Peyer's patch (tissue), 4 donors: ENCODE data around the gene PLB1. TPM values are rescaled to one million over a fixed set of nuclear protein-coding genes. Genes with fewer than 3 reads are reported as not detected.
A peak's percentile ranks its signal among the peaks of the same experiment; 100 is the strongest.

Experiments used
- DNase-seq, 3 donors: peaks; one replicate each; pipeline ENCODE4 v3.0.0-alpha.2; 2017 to 2019
- H3K27ac ChIP-seq, 4 donors: fragments of 200-600 bp; sonication (generic); one replicate each; pipeline ENCODE4 v1.5.1; 2016 to 2019
- H3K27me3 ChIP-seq, 2 donors: fragments of 200-600 bp; sonication (generic); one replicate each; pipeline ENCODE4 v1.5.1; 2019
- H3K36me3 ChIP-seq, 3 donors: fragments of 200-600 bp; sonication (generic); one replicate each; pipeline ENCODE4 v1.5.1; 2016 to 2019
- H3K4me1 ChIP-seq, 4 donors: fragments of 200-600 bp; sonication (generic); one replicate each; pipeline ENCODE4 v1.5.1; 2016 to 2019
- H3K4me3 ChIP-seq, 4 donors: fragments of 200-600 bp; sonication (generic); 1 replicate in 3 of 4; 2 replicates in 1 of 4; pipeline ENCODE4 v1.5.1; 2016 to 2019; ENCODE audit warnings: mild to moderate bottlenecking in 1 of 4
- H3K9me3 ChIP-seq, 4 donors: fragments of 200-600 bp; sonication (generic); one replicate each; pipeline ENCODE4 v1.5.1; 2016 to 2019; ENCODE audit warnings: mild to moderate bottlenecking in 1 of 4
- POLR2A ChIP-seq, 2 donors: fragments of 450-650 bp; IDR thresholded peaks; one replicate each; pipeline ENCODE4 v1.5.1; 2017; ENCODE audit warnings: antibody characterized with exemption in 2 of 2, mild to moderate bottlenecking in 2 of 2, moderate library complexity in 2 of 2
- total RNA-seq, 4 donors: library from RNA; depleted of rRNA; stranded (reverse); fragments of >200 nt; gene quantifications; one replicate each; pipeline ENCODE4 v1.1.0, GENCODE V29; 2016
- TF ChIP-seq, protein P1 (sequence below), 6 experiments: fragments of 450-650 bp in 4 of 6; fragments of 200-600 bp in 2 of 6; sonication (generic) in 1 of 6; IDR thresholded peaks; one replicate each; pipeline ENCODE4 v1.5.1; 2017 to 2019; ENCODE audit warnings: antibody characterized with exemption in 6 of 6, mild to moderate bottlenecking in 3 of 6, moderate library complexity in 1 of 6

The PLB1 gene
- total RNA-seq, 4 donors from 2014 or later = 9.1 to 345 (median 146) TPM

- Histone ChIP-seq H3K27ac (no peak overlapping the region), H3K36me3 (no peaks in the 10 kb centered on the region), H3K4me3 (no peak overlapping the region), H3K4me1 (peaks cover 0 to 10% (median 0%) of the 10 kb centered on the region in 4 donors), H3K9me3 (no peaks in the 10 kb centered on the region), H3K27me3 (no peaks in the 10 kb centered on the region)
- TF ChIP-seq, protein P1, sequence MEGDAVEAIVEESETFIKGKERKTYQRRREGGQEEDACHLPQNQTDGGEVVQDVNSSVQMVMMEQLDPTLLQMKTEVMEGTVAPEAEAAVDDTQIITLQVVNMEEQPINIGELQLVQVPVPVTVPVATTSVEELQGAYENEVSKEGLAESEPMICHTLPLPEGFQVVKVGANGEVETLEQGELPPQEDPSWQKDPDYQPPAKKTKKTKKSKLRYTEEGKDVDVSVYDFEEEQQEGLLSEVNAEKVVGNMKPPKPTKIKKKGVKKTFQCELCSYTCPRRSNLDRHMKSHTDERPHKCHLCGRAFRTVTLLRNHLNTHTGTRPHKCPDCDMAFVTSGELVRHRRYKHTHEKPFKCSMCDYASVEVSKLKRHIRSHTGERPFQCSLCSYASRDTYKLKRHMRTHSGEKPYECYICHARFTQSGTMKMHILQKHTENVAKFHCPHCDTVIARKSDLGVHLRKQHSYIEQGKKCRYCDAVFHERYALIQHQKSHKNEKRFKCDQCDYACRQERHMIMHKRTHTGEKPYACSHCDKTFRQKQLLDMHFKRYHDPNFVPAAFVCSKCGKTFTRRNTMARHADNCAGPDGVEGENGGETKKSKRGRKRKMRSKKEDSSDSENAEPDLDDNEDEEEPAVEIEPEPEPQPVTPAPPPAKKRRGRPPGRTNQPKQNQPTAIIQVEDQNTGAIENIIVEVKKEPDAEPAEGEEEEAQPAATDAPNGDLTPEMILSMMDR (IDR thresholded peaks at IDR 0.05) = no peak
- TF ChIP-seq POLR2A (IDR thresholded peaks at IDR 0.05) = no peak
- DNase-seq = peak in 2 of 3 donors; percentile 27 to 66
Measured at GRCh38 chr2:28539118-28539541, 43.3 kb downstream of the PLB1 start.

DNA sequence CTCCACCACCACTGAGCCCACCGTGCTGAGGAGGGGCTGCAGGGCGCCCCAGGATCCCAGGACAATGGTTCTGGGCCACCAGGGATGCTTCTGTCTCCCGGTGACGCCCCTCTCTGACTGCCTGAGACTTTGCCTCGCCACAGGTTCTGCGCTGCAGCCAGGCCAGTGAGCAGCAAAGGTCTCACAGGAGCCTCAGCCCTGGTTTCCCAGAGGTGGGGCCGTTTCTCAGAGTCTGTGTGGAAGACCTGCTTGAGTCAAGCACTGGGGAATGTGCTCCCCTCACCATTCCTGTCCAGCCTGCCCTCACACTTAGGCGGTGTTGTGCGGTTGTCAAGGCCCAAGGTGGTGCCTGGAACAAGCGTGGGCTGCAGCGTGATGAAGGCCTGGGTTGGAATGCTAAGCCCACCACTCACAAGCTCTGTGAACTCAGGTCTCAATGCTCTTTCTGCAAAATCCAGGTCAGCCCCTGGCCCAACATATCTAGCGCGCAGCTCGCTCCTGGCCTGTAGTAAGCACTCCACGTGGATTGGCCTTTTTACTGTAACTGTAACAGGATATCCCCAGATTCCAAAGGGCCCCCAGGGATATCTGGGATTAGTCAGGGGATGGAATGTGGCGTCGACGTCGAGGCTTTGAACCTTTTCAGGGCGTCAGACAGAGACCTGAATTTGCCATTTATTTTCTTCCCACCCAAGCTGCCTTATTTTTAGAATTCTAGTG lies 47.6 kb downstream of the PLB1 start:
- Histone ChIP-seq H3K9me3 (no peaks in the 10 kb centered on the region), H3K27ac (peak overlapping the region in 3 of 4 donors; percentile 72 to 90 (median 88)), H3K27me3 (no peaks in the 10 kb centered on the region), H3K4me1 (peaks cover 0 to 49% (median 16%) of the 10 kb centered on the region in 4 donors), H3K36me3 (no peaks in the 10 kb centered on the region), H3K4me3 (no peak overlapping the region)
- TF ChIP-seq, protein P1 (IDR thresholded peaks at IDR 0.05) = no peak
- no peak for TF ChIP-seq POLR2A (IDR thresholded peaks at IDR 0.05)
- DNase-seq = no peak

DNA sequence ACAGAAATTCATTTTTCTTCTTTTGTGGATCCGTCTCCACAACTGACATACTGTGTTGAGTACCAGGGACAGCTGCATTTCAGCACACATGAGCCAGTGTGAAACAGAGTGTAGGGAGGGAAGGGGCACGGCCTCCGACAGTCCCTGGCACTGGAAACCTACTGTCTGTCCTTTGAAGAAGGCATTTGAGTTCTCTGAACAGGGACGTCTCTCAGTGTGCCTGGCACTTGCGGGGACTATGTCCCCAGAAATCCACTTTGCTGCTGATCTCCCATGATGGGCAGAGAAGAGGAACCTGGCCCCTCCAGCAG lies 48.1 kb downstream of the PLB1 start:
- H3K4me3 ChIP-seq = no peak overlapping the region
- no peak for DNase-seq
- peaks cover 0 to 49% (median 16%) of the 10 kb centered on the region in 4 donors for H3K4me1 ChIP-seq
- peak overlapping the region in 3 of 4 donors; percentile 72 to 90 (median 88) for H3K27ac ChIP-seq
- no peak for TF ChIP-seq POLR2A (IDR thresholded peaks at IDR 0.05)
- TF ChIP-seq, protein P1 (IDR thresholded peaks at IDR 0.05) = no peak
- H3K9me3 ChIP-seq = no peaks in the 10 kb centered on the region
- no peaks in the 10 kb centered on the region for H3K27me3 ChIP-seq
- no peaks in the 10 kb centered on the region for H3K36me3 ChIP-seq

DNA sequence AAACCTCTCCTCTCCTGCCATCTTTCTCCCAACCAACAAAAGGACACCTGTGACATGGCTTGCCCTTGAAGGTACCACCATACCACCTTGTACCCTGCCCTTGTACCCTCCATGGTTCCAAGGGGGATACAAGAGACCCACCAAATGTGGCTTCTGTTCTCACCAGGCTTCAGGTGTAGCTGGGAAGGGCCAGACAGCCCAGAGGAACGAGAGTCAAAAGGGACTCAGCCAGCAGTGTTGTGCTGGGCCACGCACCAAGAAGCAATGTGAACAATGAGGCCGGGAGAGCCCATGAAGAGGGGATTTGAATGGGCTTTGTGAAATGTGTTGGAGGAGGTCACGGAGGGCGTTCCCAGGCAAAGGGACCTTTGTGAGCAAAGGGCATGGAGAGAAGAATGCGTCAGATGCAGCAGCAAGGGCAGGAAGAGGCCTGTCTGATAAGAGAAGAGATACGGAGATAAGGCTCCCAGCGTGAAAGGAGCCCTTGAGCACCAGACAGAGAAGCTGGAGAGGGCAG lies 48.6 kb downstream of the PLB1 start:
- H3K4me3 ChIP-seq = no peak overlapping the region
- H3K4me1 ChIP-seq = peaks cover 0 to 48% (median 16%) of the 10 kb centered on the region in 4 donors
- no peaks in the 10 kb centered on the region for H3K27me3 ChIP-seq

DNA sequence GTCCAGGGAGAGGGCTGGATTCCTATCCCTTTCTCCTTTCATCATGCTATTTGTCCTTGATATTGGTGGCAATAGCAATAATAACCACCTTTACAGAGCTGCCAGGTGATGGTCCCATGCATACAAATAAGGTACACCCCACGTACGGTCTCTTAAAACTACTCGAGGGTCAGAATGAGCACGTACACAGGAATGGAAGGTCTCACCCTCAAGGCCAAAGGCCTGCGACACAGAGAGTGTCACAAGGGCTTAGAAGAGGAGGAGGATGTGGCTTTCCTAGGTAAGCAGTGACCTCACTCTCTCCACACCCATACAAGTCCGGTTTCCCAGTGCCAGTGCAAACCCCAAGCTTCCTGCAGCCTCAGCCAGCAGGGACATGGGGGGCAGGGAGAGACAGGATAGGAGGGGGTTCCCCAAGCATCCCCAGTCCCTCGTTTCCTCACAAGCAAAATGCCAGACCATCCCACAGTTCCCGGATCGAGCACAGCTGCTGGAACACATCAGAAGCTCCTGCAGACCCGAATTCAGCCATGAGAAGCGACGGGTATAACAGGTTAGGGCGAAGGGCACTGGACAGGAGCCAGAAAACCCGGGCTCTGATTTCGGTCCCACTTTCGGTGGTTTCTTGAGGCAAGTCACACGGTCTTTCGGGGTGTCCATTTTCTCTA lies 49.2 kb downstream of the PLB1 start:
- Histone ChIP-seq H3K27me3 (no peaks in the 10 kb centered on the region), H3K4me1 (peaks cover 0 to 48% (median 16%) of the 10 kb centered on the region in 4 donors), H3K9me3 (no peaks in the 10 kb centered on the region), H3K36me3 (no peaks in the 10 kb centered on the region), H3K4me3 (peak overlapping the region in 2 of 4 donors; percentile 21 to 22), H3K27ac (peak overlapping the region in 3 of 4 donors; percentile 72 to 90 (median 88))
- TF ChIP-seq, protein P1 (IDR thresholded peaks at IDR 0.05) = no peak
- peak; percentile 9 to 70 for TF ChIP-seq POLR2A (IDR thresholded peaks at IDR 0.05)
- DNase-seq = peak in 2 of 3 donors; percentile 74 to 82

More for the DNA sequence above, 48.6 kb downstream of the PLB1 start:
- no peaks in the 10 kb centered on the region for H3K36me3 ChIP-seq
- DNase-seq = peak in 2 of 3 donors; percentile 78 to 86
- no peak for TF ChIP-seq POLR2A (IDR thresholded peaks at IDR 0.05)
- TF ChIP-seq, protein P1 (IDR thresholded peaks at IDR 0.05) = no peak
- peak overlapping the region in 3 of 4 donors; percentile 72 to 90 (median 88) for H3K27ac ChIP-seq
- H3K9me3 ChIP-seq = no peaks in the 10 kb centered on the region
